ENCODE measurements around the gene GGT1. TPM values are rescaled to one million over a fixed set of nuclear protein-coding genes. Genes with fewer than 3 reads are reported as not detected.
"Not testable (repeated sequence)": the region's sequence is repeated elsewhere in the genome, so short reads cannot be mapped to it uniquely, and the experiment has no call there.

Gene GGT1
- total and polyA plus RNA-seq, 2 donors (not counting 3 experiments of a cell fraction or from before 2014, with no cell fraction given) = 1.8 to 2.0 TPM

DNA sequence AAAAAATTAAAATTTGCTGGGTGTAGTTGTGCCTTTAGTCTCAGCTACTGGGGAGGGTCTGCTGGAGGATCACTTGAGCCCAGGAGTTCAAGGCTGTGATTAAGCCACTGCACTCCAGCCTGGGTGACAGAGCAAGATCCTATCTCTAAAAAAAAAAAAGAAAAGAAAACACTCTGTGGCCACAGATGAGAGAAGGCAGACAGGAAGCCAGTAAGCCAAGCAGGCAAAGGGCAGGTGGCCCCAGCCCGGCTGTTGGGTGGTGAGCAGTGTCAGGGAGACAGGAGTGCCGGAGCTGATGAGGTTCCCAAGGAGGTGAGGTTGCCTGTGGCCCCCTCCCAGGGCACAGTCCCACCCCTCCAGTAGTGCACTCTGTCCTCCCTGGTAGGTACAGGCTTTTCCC lies 19.6 kb downstream of the GGT1 start:
- dilution Hi-C loops (cut with MboI; ENCODE audit: extremely low pct_ligation_motif_present, low sequenced_read_pairs); intact Hi-C loops (cut with micrococcal nuclease); BruUV-seq (replicated peaks); H3K27me3 ChIP-seq (ENCODE audit: control insufficient read depth in 2 of 2, insufficient read depth in 2 of 2, low read length in 2 of 2); H3K27ac ChIP-seq (ENCODE audit: insufficient read depth, low read depth, low read length); H3K4me3 ChIP-seq (replicated peaks in 1 of 3; ENCODE audit: insufficient read depth in 1 of 3, low read depth in 1 of 3, low read length in 3 of 3); H3K9me3 ChIP-seq (replicated peaks; ENCODE audit: control insufficient read depth, insufficient read depth, low read length); DNase-seq (ENCODE audit: low read depth, low spot score); H4K20me1 ChIP-seq (replicated peaks; ENCODE audit: control insufficient read depth, extremely low read depth, insufficient read depth, low read length); H3K36me3 ChIP-seq (ENCODE audit: control insufficient read depth in 2 of 2, extremely low read depth in 1 of 2, insufficient read depth in 2 of 2, low read length in 2 of 2); H3K9ac ChIP-seq (replicated peaks; ENCODE audit: extremely low read depth, insufficient read depth, low read length); H3K79me2 ChIP-seq (ENCODE audit: control insufficient read depth, insufficient read depth, low read length); H3K4me1 ChIP-seq (ENCODE audit: control insufficient read depth, extremely low read depth, insufficient read depth, low read length); POLR2A ChIA-PET; H3K4me2 ChIP-seq (ENCODE audit: insufficient read depth, low read length); H3K9me1 ChIP-seq (replicated peaks; ENCODE audit: control insufficient read depth, extremely low read depth, insufficient read depth, low read length); H2AFZ ChIP-seq (ENCODE audit: low read depth, low read length); FAIRE-seq: not testable (repeated sequence)
- CTCF ChIA-PET = interaction anchor here (1.4 kb wide), 1 partner anchor 13 kb away, joined by 3 read pairs; no protein-coding TSS in a partner anchor

DNA sequence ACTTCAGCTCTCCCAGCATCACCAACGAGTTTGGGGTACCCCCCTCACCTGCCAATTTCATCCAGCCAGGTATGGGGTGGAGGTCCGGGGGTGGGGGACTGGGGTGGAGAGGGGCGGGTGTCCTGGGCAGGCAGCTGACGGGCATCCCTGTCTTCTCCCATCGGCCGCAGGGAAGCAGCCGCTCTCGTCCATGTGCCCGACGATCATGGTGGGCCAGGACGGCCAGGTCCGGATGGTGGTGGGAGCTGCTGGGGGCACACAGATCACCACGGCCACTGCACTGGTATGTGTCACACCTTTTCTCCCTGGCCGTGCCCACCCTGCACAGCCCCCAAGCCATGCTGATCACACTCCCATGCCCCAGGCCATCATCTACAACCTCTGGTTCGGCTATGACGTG lies 24.9 kb downstream of the GGT1 start:
- intact Hi-C loops (cut with micrococcal nuclease); H3K36me3 ChIP-seq (ENCODE audit: control insufficient read depth in 2 of 2, extremely low read depth in 1 of 2, insufficient read depth in 2 of 2, low read length in 2 of 2); H3K9me1 ChIP-seq (replicated peaks; ENCODE audit: control insufficient read depth, extremely low read depth, insufficient read depth, low read length); H4K20me1 ChIP-seq (replicated peaks; ENCODE audit: control insufficient read depth, extremely low read depth, insufficient read depth, low read length); CTCF ChIA-PET; BruUV-seq (replicated peaks); DNase-seq (ENCODE audit: low read depth, low spot score); POLR2A ChIA-PET; H2AFZ ChIP-seq (ENCODE audit: low read depth, low read length); H3K9ac ChIP-seq (replicated peaks; ENCODE audit: extremely low read depth, insufficient read depth, low read length); H3K27me3 ChIP-seq (ENCODE audit: control insufficient read depth in 2 of 2, insufficient read depth in 2 of 2, low read length in 2 of 2); H3K9me3 ChIP-seq (replicated peaks; ENCODE audit: control insufficient read depth, insufficient read depth, low read length); dilution Hi-C loops (cut with MboI; ENCODE audit: extremely low pct_ligation_motif_present, low sequenced_read_pairs); H3K79me2 ChIP-seq (ENCODE audit: control insufficient read depth, insufficient read depth, low read length); H3K4me2 ChIP-seq (ENCODE audit: insufficient read depth, low read length); H3K4me3 ChIP-seq (replicated peaks in 1 of 3; ENCODE audit: insufficient read depth in 1 of 3, low read depth in 1 of 3, low read length in 3 of 3); H3K27ac ChIP-seq (ENCODE audit: insufficient read depth, low read depth, low read length); H3K4me1 ChIP-seq (ENCODE audit: control insufficient read depth, extremely low read depth, insufficient read depth, low read length); FAIRE-seq: not testable (repeated sequence)

DNA sequence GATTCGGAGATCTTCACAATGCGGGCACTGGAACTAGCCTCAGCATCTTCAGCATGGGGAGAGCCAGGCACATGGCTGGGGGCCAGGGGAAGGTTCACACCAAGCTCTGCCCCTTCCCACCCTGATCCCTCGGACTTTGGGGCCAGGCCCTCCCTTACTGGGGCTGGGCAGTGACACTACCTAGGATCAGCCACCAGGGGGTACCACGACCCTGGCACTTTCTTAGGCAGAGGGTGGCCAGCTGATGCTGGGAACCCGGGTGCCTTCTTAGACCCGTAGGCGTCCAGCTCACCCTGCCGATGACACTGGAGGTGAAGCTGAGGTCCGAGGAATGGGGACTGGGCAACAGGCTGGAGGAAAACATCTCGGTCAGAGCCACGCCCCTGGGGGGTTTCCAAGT lies 26.1 kb downstream of the GGT1 start:
- POLR2A ChIA-PET; H3K4me1 ChIP-seq (ENCODE audit: control insufficient read depth, extremely low read depth, insufficient read depth, low read length); H3K4me3 ChIP-seq (replicated peaks in 1 of 3; ENCODE audit: insufficient read depth in 1 of 3, low read depth in 1 of 3, low read length in 3 of 3); H3K27me3 ChIP-seq (ENCODE audit: control insufficient read depth in 2 of 2, insufficient read depth in 2 of 2, low read length in 2 of 2); H3K9ac ChIP-seq (replicated peaks; ENCODE audit: extremely low read depth, insufficient read depth, low read length); H3K9me3 ChIP-seq (replicated peaks; ENCODE audit: control insufficient read depth, insufficient read depth, low read length); H3K9me1 ChIP-seq (replicated peaks; ENCODE audit: control insufficient read depth, extremely low read depth, insufficient read depth, low read length); intact Hi-C loops (cut with micrococcal nuclease); BruUV-seq (replicated peaks); H3K79me2 ChIP-seq (ENCODE audit: control insufficient read depth, insufficient read depth, low read length); H3K4me2 ChIP-seq (ENCODE audit: insufficient read depth, low read length); H4K20me1 ChIP-seq (replicated peaks; ENCODE audit: control insufficient read depth, extremely low read depth, insufficient read depth, low read length); H3K36me3 ChIP-seq (ENCODE audit: control insufficient read depth in 2 of 2, extremely low read depth in 1 of 2, insufficient read depth in 2 of 2, low read length in 2 of 2); dilution Hi-C loops (cut with MboI; ENCODE audit: extremely low pct_ligation_motif_present, low sequenced_read_pairs); H2AFZ ChIP-seq (ENCODE audit: low read depth, low read length); H3K27ac ChIP-seq (ENCODE audit: insufficient read depth, low read depth, low read length): not testable (repeated sequence)
- CTCF ChIA-PET = interaction anchor here (1.2 to 1.4 kb wide), 4 partner anchors 42 to 143 kb away, joined by 3 to 14 read pairs (median 4); no protein-coding TSS in a partner anchor
- DNase-seq (ENCODE audit: low read depth, low spot score) (peak; percentile 2), FAIRE-seq (peak; percentile 70)
- TF ChIP-seq, protein P1, sequence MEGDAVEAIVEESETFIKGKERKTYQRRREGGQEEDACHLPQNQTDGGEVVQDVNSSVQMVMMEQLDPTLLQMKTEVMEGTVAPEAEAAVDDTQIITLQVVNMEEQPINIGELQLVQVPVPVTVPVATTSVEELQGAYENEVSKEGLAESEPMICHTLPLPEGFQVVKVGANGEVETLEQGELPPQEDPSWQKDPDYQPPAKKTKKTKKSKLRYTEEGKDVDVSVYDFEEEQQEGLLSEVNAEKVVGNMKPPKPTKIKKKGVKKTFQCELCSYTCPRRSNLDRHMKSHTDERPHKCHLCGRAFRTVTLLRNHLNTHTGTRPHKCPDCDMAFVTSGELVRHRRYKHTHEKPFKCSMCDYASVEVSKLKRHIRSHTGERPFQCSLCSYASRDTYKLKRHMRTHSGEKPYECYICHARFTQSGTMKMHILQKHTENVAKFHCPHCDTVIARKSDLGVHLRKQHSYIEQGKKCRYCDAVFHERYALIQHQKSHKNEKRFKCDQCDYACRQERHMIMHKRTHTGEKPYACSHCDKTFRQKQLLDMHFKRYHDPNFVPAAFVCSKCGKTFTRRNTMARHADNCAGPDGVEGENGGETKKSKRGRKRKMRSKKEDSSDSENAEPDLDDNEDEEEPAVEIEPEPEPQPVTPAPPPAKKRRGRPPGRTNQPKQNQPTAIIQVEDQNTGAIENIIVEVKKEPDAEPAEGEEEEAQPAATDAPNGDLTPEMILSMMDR (IDR thresholded peaks at IDR 0.05; ENCODE audit: extremely low read depth in 1 of 2, insufficient read depth in 1 of 2, low read depth in 1 of 2, low read length in 2 of 2) = peak; percentile 14 to 59

DNA sequence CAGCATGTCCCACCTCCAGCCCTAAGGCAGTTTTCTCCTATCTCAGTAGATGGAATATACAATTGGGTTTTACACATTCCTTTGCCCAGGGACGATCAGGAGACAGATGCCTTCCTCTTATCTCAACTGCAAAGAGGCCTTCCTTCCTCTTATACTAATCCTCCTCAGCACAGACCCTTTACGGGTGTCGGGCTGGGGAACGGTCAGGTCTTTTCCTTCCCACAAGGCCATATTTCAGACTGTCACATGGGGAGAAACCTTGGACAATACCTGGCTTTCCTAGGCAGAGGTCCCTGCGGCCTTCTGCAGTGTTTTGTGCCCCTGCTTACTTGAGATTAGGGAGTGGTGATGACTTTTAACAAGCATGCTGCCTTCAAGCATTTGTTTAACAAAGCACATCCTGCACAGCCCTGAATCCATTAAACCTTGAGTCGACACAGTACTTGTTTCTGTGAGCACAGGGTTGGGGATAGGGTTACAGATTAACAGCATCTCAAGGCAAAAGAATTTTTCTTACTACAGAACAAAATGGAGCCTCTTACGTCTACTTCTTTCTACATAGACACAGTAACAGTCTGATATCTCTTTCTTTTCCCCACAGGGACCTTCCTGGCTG lies 27.9 kb downstream of the GGT1 start:
- POLR2A ChIA-PET; H3K9me3 ChIP-seq (replicated peaks; ENCODE audit: control insufficient read depth, insufficient read depth, low read length); H3K79me2 ChIP-seq (ENCODE audit: control insufficient read depth, insufficient read depth, low read length); BruUV-seq (replicated peaks); H3K4me2 ChIP-seq (ENCODE audit: insufficient read depth, low read length); DNase-seq (ENCODE audit: low read depth, low spot score); H3K9ac ChIP-seq (replicated peaks; ENCODE audit: extremely low read depth, insufficient read depth, low read length); H3K36me3 ChIP-seq (ENCODE audit: control insufficient read depth in 2 of 2, extremely low read depth in 1 of 2, insufficient read depth in 2 of 2, low read length in 2 of 2); H3K9me1 ChIP-seq (replicated peaks; ENCODE audit: control insufficient read depth, extremely low read depth, insufficient read depth, low read length); CTCF ChIA-PET; H3K4me1 ChIP-seq (ENCODE audit: control insufficient read depth, extremely low read depth, insufficient read depth, low read length); H2AFZ ChIP-seq (ENCODE audit: low read depth, low read length); H3K4me3 ChIP-seq (replicated peaks in 1 of 3; ENCODE audit: insufficient read depth in 1 of 3, low read depth in 1 of 3, low read length in 3 of 3); dilution Hi-C loops (cut with MboI; ENCODE audit: extremely low pct_ligation_motif_present, low sequenced_read_pairs); H3K27ac ChIP-seq (ENCODE audit: insufficient read depth, low read depth, low read length); H3K27me3 ChIP-seq (ENCODE audit: control insufficient read depth in 2 of 2, insufficient read depth in 2 of 2, low read length in 2 of 2); FAIRE-seq; intact Hi-C loops (cut with micrococcal nuclease); H4K20me1 ChIP-seq (replicated peaks; ENCODE audit: control insufficient read depth, extremely low read depth, insufficient read depth, low read length): not testable (repeated sequence)
